Neural cell (in vitro differentiated cells): ENCODE measurements around the gene KLHL22. TPM values are rescaled to one million over a fixed set of nuclear protein-coding genes. Genes with fewer than 3 reads are reported as not detected.

ENCODE experiments used
- H2AFZ ChIP-seq: fragments of 200-600, 300-800 bp; sonication (generic), shearing (Covaris generic); 2 replicates; pipeline ENCODE4 v1.6.0; 2014; ENCODE audit warnings: low read depth, mild to moderate bottlenecking, antibody characterized with exemption, low read length, moderate library complexity
- H3F3A ChIP-seq: fragments of 200-600 bp; shearing (Covaris generic); 2 replicates; pipeline ENCODE4 v1.6.1; 2016; ENCODE audit warnings: mild to moderate bottlenecking, moderate library complexity, mixed read lengths, antibody characterized with exemption, low read length; ENCODE audit not compliant: insufficient read depth, poor library complexity, severe bottlenecking
- H3K27ac ChIP-seq: fragments of 200-600, 300-800 bp; sonication (generic), shearing (Covaris generic); 2 replicates; pipeline ENCODE4 v1.5.1; 2014; ENCODE audit warnings: mild to moderate bottlenecking, low read length, moderate library complexity
- H3K27me3 ChIP-seq: fragments of 300-800, 200-600 bp; sonication (generic), shearing (Covaris generic); 2 replicates; pipeline ENCODE4 v1.6.0; 2014; ENCODE audit warnings: mild to moderate bottlenecking, low read depth, low read length, moderate library complexity; ENCODE audit not compliant: insufficient read depth
- H3K36me3 ChIP-seq: fragments of 300-800, 200-600 bp; sonication (generic), shearing (Covaris generic); 2 replicates; pipeline ENCODE4 v1.5.1; 2014; ENCODE audit warnings: mild to moderate bottlenecking, antibody characterized with exemption, low read length, moderate library complexity; ENCODE audit not compliant: insufficient read depth
- H3K4me2 ChIP-seq: fragments of 300-800, 200-600 bp; sonication (generic), shearing (Covaris generic); 2 replicates; pipeline ENCODE4 v1.6.0; 2014; ENCODE audit warnings: mild to moderate bottlenecking, low read length
- H3K4me3 ChIP-seq: fragments of 300-800, 200-600 bp; sonication (generic), shearing (Covaris generic); 2 replicates; pipeline ENCODE4 v1.5.1; 2014; ENCODE audit warnings: mild to moderate bottlenecking, low read length, moderate library complexity
- H3K79me2 ChIP-seq: fragments of 200-600 bp; shearing (Covaris generic); replicated peaks from 2 replicates; pipeline ENCODE4 v1.6.0; 2014; ENCODE audit warnings: mild to moderate bottlenecking, low read length, moderate library complexity; ENCODE audit not compliant: insufficient read depth
- H3K9ac ChIP-seq: fragments of 300-800, 200-600 bp; sonication (generic), shearing (Covaris generic); 2 replicates; pipeline ENCODE4 v1.6.1; 2016; ENCODE audit warnings: mild to moderate bottlenecking, low read length, mixed read lengths
- H3K9me2 ChIP-seq: fragments of 200-600 bp; shearing (Covaris generic); 2 replicates; pipeline ENCODE4 v1.6.1; 2016; ENCODE audit warnings: mild to moderate bottlenecking, low read length, mixed read lengths; ENCODE audit not compliant: insufficient read depth
- H3K9me3 ChIP-seq: fragments of 200-600, 300-800 bp; sonication (generic), shearing (Covaris generic); 2 replicates; pipeline ENCODE4 v1.6.1; 2016; ENCODE audit warnings: mild to moderate bottlenecking, mixed run types, low read length, moderate library complexity, mixed read lengths
- H4K20me1 ChIP-seq: fragments of 200-600 bp; shearing (Covaris generic); 2 replicates; pipeline ENCODE4 v1.6.1; 2016; ENCODE audit warnings: mild to moderate bottlenecking, mixed run types; ENCODE audit not compliant: insufficient read depth
- CTCF ChIP-seq: fragments of 450-650 bp; IDR thresholded peaks from 2 replicates; pipeline ENCODE4 v1.5.1; 2014; ENCODE audit warnings: antibody characterized with exemption, mild to moderate bottlenecking, moderate library complexity; ENCODE audit not compliant: poor library complexity, severe bottlenecking
- EP300 ChIP-seq: fragments of 450-650 bp; conservative IDR thresholded peaks from 2 replicates; pipeline ENCODE4 v1.6.1; 2014; ENCODE audit warnings: antibody characterized with exemption, mild to moderate bottlenecking, moderate library complexity; ENCODE audit not compliant: poor library complexity, severe bottlenecking
- EZH2 ChIP-seq: fragments of 200-600, 300-800 bp; shearing (Covaris generic), sonication (generic); IDR thresholded peaks from 2 replicates; pipeline ENCODE4 v1.6.1; 2014; ENCODE audit warnings: antibody characterized with exemption, low read length, borderline replicate concordance, mild to moderate bottlenecking; ENCODE audit not compliant: insufficient read depth, poor library complexity, severe bottlenecking
- MXI1 ChIP-seq: fragments of 450-650 bp; conservative IDR thresholded peaks from 2 replicates; pipeline ENCODE4 v1.6.1; 2014; ENCODE audit warnings: antibody characterized with exemption, mild to moderate bottlenecking; ENCODE audit not compliant: poor library complexity, severe bottlenecking
- POLR2AphosphoS5 ChIP-seq: IDR thresholded peaks from 2 replicates; pipeline ENCODE4 v1.6.1; 2012
- RAD21 ChIP-seq: fragments of 450-650 bp; conservative IDR thresholded peaks from 2 replicates; pipeline ENCODE4 v1.6.1; 2014; ENCODE audit warnings: antibody characterized with exemption, mild to moderate bottlenecking, moderate library complexity
- SMC3 ChIP-seq: fragments of 450-650 bp; conservative IDR thresholded peaks from 2 replicates; pipeline ENCODE4 v1.6.1; 2014; ENCODE audit warnings: antibody characterized with exemption, mild to moderate bottlenecking, moderate library complexity; ENCODE audit not compliant: poor library complexity
- TAF1 ChIP-seq: IDR thresholded peaks from 2 replicates; pipeline ENCODE4 v1.6.1; 2012; ENCODE audit warnings: low read depth
- polyA plus RNA-seq: library from polyadenylated mRNA; depleted of rRNA; stranded (reverse); fragments of >200 nt; gene quantifications from 2 replicates; pipeline ENCODE4 v1.2.3, GENCODE V29; 2014
- TF ChIP-seq, protein P1 (sequence below): IDR thresholded peaks from 2 replicates; pipeline ENCODE4 v1.6.1; 2012; ENCODE audit warnings: borderline replicate concordance

Gene KLHL22
- polyA plus RNA-seq, 1 donor from 2014 or later, result 59.5 TPM

- Histone ChIP-seq H3K4me3 (no peak overlapping the region), H3K9me2 (no peaks in the 10 kb centered on the region), H3F3A (no peaks in the 10 kb centered on the region), H4K20me1 (no peaks in the 10 kb centered on the region), H3K9me3 (no peaks in the 10 kb centered on the region), H3K36me3 (no peaks in the 10 kb centered on the region), H3K79me2 (peaks cover 14% of the 10 kb centered on the region), H2AFZ (no peak overlapping the region), H3K9ac (no peak overlapping the region), H3K27ac (no peak overlapping the region), H3K4me2 (no peak overlapping the region), H3K27me3 (no peaks in the 10 kb centered on the region)
- TF ChIP-seq SMC3 (no peak), EZH2 (no peak), RAD21 (no peak), MXI1 (no peak), POLR2AphosphoS5 (no peak), TAF1 (no peak), EP300 (no peak), CTCF (no peak)
- TF ChIP-seq, protein P1, sequence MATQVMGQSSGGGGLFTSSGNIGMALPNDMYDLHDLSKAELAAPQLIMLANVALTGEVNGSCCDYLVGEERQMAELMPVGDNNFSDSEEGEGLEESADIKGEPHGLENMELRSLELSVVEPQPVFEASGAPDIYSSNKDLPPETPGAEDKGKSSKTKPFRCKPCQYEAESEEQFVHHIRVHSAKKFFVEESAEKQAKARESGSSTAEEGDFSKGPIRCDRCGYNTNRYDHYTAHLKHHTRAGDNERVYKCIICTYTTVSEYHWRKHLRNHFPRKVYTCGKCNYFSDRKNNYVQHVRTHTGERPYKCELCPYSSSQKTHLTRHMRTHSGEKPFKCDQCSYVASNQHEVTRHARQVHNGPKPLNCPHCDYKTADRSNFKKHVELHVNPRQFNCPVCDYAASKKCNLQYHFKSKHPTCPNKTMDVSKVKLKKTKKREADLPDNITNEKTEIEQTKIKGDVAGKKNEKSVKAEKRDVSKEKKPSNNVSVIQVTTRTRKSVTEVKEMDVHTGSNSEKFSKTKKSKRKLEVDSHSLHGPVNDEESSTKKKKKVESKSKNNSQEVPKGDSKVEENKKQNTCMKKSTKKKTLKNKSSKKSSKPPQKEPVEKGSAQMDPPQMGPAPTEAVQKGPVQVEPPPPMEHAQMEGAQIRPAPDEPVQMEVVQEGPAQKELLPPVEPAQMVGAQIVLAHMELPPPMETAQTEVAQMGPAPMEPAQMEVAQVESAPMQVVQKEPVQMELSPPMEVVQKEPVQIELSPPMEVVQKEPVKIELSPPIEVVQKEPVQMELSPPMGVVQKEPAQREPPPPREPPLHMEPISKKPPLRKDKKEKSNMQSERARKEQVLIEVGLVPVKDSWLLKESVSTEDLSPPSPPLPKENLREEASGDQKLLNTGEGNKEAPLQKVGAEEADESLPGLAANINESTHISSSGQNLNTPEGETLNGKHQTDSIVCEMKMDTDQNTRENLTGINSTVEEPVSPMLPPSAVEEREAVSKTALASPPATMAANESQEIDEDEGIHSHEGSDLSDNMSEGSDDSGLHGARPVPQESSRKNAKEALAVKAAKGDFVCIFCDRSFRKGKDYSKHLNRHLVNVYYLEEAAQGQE, result no peak
Measured at GRCh38 chr22:20519558-20519957, 24.0 kb upstream of the KLHL22 start.

DNA sequence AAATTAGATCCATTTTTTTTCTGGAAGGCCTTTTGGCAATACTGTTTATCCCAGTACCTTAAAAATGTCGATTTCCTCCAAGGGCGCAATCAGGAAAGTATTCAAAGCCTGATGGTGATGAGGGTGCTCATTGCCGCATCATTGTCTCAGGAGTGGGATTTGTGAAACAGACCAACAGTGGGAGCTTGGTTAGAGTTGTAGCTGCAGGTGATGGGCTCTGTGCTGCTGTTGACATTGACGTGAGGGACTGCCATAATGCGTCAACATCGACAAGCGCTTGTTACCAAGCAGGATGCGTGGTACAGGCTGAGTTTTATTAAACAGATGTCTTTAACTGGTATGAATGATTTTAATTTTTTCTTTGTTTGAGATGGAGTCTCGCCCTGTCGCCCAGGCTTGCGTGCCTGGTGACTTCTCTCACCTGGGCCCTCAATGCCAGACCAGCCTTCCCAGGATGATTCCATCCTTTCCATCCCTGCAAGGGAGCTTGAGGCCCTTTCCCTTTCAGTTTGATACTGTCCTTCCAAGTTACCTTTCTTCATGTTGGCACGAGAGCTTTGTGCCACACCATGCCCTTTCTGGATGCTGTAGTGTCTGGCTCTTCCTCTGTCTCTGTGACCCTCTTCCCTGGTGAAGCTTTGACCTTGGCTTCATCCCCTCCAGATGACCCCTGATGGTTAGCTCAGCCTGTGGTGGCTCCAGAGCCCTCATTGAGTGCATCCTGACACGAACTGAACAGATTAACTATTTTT, 22.4 kb upstream of the KLHL22 start:
- H3K79me2 ChIP-seq, result peaks cover 19% of the 10 kb centered on the region
- no peaks in the 10 kb centered on the region for H3K9me3 ChIP-seq
- peak overlapping the region; percentile 47 for H3K27ac ChIP-seq
- H3K9ac ChIP-seq, result no peak overlapping the region
- no peaks in the 10 kb centered on the region for H3K36me3 ChIP-seq
- no peaks in the 10 kb centered on the region for H4K20me1 ChIP-seq
- no peaks in the 10 kb centered on the region for H3K27me3 ChIP-seq
- H3K4me3 ChIP-seq, result peak overlapping the region; percentile 33
- H3F3A ChIP-seq, result no peaks in the 10 kb centered on the region
- no peaks in the 10 kb centered on the region for H3K9me2 ChIP-seq
- no peak overlapping the region for H2AFZ ChIP-seq
- H3K4me2 ChIP-seq, result no peak overlapping the region
- TF ChIP-seq POLR2AphosphoS5 (peak; percentile 49), SMC3 (no peak), EZH2 (no peak), EP300 (peak; percentile 41), TAF1 (no peak)
